ENCODE measurements around the gene MAPKAPK5.

DNA sequence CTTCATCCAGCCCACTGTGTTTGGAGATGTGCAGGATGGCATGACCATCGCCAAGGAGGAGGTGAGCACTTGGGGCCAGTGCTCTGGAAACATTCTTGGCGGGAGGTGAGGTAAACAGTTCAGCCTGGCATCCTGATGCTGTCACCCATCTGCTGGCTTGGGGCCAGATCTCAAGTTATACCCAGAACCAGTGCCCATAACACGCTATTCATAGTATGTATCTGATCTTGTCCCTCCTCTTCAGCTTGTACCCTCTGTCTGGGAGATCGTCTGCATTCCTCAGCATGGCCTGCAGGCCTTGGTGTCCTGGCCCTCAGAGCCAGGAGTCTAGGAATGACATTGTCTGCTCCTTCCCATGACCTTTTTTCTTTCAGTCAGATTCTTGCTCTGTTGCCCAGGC, 43.8 kb upstream of the MAPKAPK5 start:
- TF ChIP-seq, protein P1, sequence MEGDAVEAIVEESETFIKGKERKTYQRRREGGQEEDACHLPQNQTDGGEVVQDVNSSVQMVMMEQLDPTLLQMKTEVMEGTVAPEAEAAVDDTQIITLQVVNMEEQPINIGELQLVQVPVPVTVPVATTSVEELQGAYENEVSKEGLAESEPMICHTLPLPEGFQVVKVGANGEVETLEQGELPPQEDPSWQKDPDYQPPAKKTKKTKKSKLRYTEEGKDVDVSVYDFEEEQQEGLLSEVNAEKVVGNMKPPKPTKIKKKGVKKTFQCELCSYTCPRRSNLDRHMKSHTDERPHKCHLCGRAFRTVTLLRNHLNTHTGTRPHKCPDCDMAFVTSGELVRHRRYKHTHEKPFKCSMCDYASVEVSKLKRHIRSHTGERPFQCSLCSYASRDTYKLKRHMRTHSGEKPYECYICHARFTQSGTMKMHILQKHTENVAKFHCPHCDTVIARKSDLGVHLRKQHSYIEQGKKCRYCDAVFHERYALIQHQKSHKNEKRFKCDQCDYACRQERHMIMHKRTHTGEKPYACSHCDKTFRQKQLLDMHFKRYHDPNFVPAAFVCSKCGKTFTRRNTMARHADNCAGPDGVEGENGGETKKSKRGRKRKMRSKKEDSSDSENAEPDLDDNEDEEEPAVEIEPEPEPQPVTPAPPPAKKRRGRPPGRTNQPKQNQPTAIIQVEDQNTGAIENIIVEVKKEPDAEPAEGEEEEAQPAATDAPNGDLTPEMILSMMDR (IDR thresholded peaks at IDR 0.05; ENCODE audit: low read depth, low read length, poor library complexity, severe bottlenecking) = no peak
- TF ChIP-seq EZH2phosphoT487 (IDR thresholded peaks at IDR 0.05; ENCODE audit: borderline replicate concordance, low read length) = no peak
